ENCODE measurements around the gene PI4KA.
"Not testable (repeated sequence)": the region's sequence is repeated elsewhere in the genome, so short reads cannot be mapped to it uniquely, and the experiment has no call there.

Gene PI4KA

GRCh38 chr22:20662524-20663036, 196.0 kb downstream of the PI4KA start:
- DNase-seq = not testable (repeated sequence)

- DNase-seq = no peak
Observed at GRCh38 chr22:20661473-20661872, 197.1 kb downstream of the PI4KA start.

- no peak for DNase-seq
Observed at GRCh38 chr22:20660441-20661054, 198.1 kb downstream of the PI4KA start.

GRCh38 chr22:20659920-20660319, 198.7 kb downstream of the PI4KA start:
- DNase-seq = no peak

GRCh38 chr22:20659258-20659657, 199.4 kb downstream of the PI4KA start:
- DNase-seq = no peak

- no peak for DNase-seq
Observed at GRCh38 chr22:20658433-20659222, 200.0 kb downstream of the PI4KA start.

GRCh38 chr22:20657963-20658362, 200.6 kb downstream of the PI4KA start:
- no peak for DNase-seq

Data from activated CD4-positive, alpha-beta T cell treated with anti-CD3 and anti-CD28 coated beads for 1 hour (primary cell).